Measurements from ENCODE around the gene EHD2. TPM values are rescaled to one million over a fixed set of nuclear protein-coding genes. Genes with fewer than 3 reads are reported as not detected.
"Not testable (repeated sequence)": the region's sequence is repeated elsewhere in the genome, so short reads cannot be mapped to it uniquely, and the experiment has no call there.

EHD2 gene
- polyA plus RNA-seq, 3 donors from 2014 or later: not detected

DNA sequence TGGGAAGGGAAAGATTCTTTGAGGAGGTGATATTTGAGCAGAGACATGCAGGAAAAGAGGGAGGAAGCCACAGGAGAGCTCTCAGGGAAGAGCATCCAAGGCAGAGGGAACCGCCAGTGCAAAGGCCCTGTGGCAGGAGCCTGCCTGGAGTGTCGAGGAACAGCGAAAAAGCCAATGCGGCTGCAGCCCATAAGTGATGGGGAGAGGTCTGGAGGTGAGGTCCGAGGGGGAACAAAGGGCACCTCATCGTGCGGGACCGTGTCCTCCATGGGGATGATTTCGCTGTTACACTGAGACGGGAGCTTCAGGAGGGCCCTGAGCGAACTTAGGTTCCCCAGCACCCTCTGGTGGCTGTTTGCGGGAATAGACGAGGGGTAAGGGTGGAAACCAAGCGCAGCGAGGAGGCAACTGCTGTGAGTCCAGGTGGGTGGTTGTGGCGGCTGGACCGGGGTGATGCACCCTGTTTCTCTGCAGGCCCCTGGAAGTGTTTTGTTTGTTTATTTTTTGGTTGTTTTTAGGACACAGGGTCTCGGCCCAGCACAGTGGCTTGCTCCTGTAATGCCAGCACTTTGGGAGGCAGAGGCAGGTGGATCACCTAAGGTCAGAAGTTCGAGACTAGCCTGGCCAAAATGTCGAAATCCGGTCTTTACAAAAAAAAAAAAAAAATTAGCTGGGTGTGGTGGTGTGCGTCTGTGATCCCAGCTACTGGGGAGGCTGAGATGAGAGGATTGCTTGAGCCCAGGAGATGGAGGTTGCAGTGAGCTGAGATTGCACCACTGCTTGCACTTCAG is 5.9 kb upstream of the EHD2 start:
- H3K27me3 Mint-ChIP-seq (ENCODE audit: low read depth in 3 of 3): peaks cover 6 to 8% (median 6%) of the 10 kb centered on the region in 3 donors
- peak; percentile 57 to 67 (median 60) for DNase-seq
- no peak overlapping the region for H3K4me3 Mint-ChIP-seq
- peaks cover 0 to 3% of the 10 kb centered on the region in 2 donors for H3K4me1 Mint-ChIP-seq
- H3K27ac Mint-ChIP-seq: no peak overlapping the region
- H3K36me3 Mint-ChIP-seq: peaks cover 6 to 11% (median 7%) of the 10 kb centered on the region in 3 donors
- H3K9me3 Mint-ChIP-seq: no peaks in the 10 kb centered on the region

DNA sequence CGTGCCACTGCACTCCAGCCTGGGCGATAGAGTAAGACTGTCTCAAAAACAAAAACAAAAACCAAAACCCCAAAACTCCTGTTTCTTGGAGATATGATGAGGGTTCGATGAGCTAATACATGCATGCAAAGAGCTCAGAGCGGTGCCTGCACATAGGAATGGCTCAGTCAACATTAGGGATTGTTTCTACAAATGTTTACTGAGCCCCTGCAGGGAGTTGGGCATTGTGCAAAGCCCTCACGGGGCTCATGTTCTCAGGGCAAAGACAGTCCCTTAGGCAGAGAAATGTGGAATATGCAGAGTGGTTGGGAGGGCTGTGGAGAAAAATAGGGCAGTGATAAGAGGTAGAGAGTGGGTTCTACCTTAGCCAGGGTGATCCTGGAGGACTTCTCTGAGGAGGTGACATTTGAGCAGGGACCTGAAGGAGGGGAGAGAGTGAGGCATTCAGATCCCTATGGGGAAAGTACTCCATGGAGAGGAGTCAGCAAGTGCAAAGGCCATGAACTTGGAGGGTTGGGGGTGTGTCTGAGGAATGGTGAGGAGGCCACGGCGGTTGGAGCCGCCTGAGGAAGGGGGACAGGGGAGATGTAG is 1.5 kb upstream of the EHD2 start:
- Mint-ChIP-seq H3K27ac (no peak overlapping the region), H3K4me1 (peaks cover 6 to 7% of the 10 kb centered on the region in 2 donors), H3K27me3 (ENCODE audit: low read depth in 3 of 3) (peaks cover 10 to 18% (median 12%) of the 10 kb centered on the region in 3 donors), H3K9me3 (no peaks in the 10 kb centered on the region), H3K4me3 (peak overlapping the region in 1 of 5 donors; percentile 49), H3K36me3 (no peaks in the 10 kb centered on the region)
- DNase-seq: no peak

DNA sequence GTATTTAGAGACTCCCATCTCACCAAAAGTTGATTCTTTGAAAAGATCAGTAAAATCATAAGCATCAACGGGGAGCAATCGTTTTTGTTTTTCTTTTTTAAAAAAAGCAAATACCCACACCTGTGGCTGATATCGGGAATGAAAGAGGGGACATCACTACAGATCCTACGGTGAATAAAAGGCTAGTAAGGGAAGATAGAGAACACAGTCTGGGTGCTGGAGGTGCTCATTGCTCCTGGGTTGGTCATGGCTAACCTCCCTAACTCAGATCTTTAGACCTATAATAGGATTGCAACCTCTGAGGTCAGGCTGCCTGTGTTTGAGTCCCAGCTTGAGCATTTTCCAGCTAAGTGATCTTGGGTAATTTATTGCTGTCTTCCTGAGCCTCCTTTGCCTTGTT is 1.1 kb downstream of the EHD2 start:
- H3K4me3 Mint-ChIP-seq: no peak overlapping the region
- DNase-seq: no peak
- H3K36me3 Mint-ChIP-seq: no peaks in the 10 kb centered on the region
- H3K4me1 Mint-ChIP-seq: peaks cover 3 to 7% of the 10 kb centered on the region in 2 donors
- H3K27me3 Mint-ChIP-seq (ENCODE audit: low read depth in 3 of 3): peaks cover 10 to 23% (median 13%) of the 10 kb centered on the region in 3 donors
- no peaks in the 10 kb centered on the region for H3K9me3 Mint-ChIP-seq
- no peak overlapping the region for H3K27ac Mint-ChIP-seq

DNA sequence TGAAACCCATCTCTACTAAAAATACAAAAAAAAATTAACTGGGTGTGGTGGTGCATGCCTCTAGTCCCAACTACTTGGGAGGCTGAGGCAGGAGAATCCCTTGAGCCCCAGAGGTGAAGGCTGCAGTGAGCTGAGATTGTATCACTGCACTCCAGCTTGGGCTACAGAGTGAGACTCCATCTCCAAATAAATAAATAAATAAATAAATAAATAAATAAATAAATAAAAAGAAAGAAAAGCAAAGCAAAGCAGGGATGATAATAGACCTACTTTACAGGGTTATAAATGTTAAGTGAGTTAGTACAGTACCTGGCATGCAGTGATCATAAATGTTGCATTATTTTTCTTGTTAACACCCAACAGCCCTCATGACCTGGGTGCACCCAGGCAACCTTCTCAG is 1.6 kb downstream of the EHD2 start:
- H3K4me1 Mint-ChIP-seq, H3K27ac Mint-ChIP-seq, H3K36me3 Mint-ChIP-seq, H3K4me3 Mint-ChIP-seq, H3K9me3 Mint-ChIP-seq, DNase-seq: not testable (repeated sequence)
- H3K27me3 Mint-ChIP-seq (ENCODE audit: low read depth in 3 of 3): peaks cover 10 to 24% (median 13%) of the 10 kb centered on the region in 3 donors

DNA sequence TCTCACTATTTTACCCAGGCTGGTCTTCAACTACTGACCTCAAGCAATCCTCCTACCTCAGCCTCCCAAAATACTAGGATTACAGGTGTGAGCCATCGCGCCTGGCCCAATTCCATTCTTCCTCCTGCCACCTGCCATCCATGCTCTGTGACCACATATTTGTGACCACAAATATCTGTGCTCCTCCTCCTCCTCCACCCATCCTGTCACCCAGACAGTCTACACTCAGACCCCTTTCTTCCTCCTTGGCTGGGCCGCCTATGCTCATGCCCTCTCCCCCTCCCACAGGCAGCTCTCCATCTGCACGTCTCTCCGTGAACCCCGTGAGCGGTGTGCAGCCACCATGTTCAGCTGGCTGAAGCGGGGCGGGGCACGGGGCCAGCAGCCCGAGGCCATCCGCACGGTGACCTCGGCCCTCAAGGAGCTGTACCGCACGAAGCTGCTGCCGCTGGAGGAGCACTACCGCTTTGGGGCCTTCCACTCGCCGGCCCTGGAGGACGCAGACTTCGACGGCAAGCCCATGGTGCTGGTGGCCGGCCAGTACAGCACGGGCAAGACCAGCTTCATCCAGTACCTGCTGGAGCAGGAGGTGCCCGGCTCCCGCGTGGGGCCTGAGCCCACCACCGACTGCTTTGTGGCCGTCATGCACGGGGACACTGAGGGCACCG is 3.2 kb downstream of the EHD2 start:
- no peaks in the 10 kb centered on the region for H3K36me3 Mint-ChIP-seq
- DNase-seq: no peak
- peaks cover 10 to 24% (median 18%) of the 10 kb centered on the region in 3 donors for H3K27me3 Mint-ChIP-seq (ENCODE audit: low read depth in 3 of 3)
- no peak overlapping the region for H3K4me3 Mint-ChIP-seq
- no peaks in the 10 kb centered on the region for H3K9me3 Mint-ChIP-seq
- peak overlapping the region in 1 of 6 donors; percentile 52 for H3K27ac Mint-ChIP-seq
- H3K4me1 Mint-ChIP-seq: peaks cover 3 to 7% of the 10 kb centered on the region in 2 donors

DNA sequence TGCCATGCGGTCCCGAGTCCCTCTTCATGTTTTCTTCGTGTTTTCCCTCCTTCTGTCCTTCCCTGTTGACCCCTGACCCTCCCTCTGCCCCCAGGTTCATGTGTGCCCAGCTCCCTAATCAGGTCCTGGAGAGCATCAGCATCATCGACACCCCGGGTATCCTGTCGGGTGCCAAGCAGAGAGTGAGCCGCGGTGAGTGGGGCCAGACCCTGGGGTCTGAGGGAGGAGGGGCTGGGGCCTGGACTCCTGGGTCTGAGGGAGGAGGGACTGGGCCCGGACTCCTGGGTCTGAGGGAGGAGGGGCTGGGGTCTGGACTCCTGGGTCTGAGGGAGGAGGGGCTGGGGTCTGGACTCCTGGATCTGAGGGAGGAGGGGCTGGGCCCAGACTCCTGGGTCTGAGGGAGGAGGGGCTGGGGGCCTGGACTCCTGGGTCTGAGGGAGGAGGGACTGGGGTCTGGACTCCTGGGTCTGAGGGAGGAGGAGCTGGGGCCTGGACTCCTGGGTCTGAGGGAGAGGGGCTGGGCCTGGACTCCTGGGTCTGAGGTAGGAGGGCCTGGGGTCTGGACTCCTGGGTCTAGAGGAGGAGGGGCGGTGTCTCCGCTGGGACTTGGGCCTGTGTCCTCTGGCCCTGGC is 5.3 kb downstream of the EHD2 start:
- not testable (repeated sequence) for H3K27ac Mint-ChIP-seq

DNA sequence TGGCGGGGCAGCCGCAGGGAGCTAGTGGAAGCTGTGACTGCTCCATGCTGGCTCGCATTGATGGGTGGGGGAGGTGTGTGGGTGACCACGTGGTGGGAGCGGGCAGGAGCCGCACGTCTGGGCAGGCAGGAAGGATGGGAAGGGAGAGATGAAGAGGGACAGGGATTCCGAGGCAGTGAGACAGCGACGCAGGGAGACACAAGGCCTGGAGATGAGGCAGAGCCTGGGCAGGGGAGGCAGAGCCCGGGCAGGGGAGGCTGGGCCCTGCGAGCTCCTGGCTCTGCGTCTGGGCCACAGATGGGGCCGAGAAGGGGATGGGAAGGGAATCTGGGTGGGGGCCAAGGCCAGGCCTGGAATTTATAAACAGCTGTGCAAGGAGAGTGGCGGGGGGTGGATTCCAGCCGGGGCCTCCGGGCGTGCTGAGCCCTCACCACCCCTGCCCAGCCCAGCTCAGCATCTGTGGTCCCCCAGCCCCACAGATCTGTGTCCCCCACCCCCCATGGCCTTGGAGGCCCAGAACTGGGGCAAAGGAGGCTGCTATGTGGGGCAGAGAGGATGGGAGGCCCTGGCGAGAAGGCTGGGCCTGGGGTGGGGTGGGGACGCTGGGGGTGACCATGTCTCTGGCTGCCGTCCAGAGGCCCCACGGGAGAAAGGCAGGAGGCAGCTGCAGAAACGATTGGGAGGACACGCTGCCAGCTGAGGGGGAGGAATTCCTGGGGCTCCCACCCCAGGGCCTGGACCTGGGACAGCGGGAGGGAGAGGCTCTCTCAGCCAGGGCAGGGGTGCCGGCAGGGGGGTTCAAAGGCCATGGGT is 6.0 kb downstream of the EHD2 start:
- Mint-ChIP-seq H3K9me3 (no peaks in the 10 kb centered on the region), H3K4me1 (no peaks in the 10 kb centered on the region), H3K27me3 (ENCODE audit: low read depth in 3 of 3) (peaks cover 0 to 14% (median 14%) of the 10 kb centered on the region in 3 donors), H3K4me3 (no peak overlapping the region), H3K27ac (no peak overlapping the region), H3K36me3 (no peaks in the 10 kb centered on the region)
- DNase-seq: no peak

More for the DNA sequence above, 5.3 kb downstream of the EHD2 start:
- H3K4me1 Mint-ChIP-seq, H3K4me3 Mint-ChIP-seq, H3K36me3 Mint-ChIP-seq, DNase-seq, H3K9me3 Mint-ChIP-seq: not testable (repeated sequence)
- peaks cover 4 to 20% (median 17%) of the 10 kb centered on the region in 3 donors for H3K27me3 Mint-ChIP-seq (ENCODE audit: low read depth in 3 of 3)

DNA sequence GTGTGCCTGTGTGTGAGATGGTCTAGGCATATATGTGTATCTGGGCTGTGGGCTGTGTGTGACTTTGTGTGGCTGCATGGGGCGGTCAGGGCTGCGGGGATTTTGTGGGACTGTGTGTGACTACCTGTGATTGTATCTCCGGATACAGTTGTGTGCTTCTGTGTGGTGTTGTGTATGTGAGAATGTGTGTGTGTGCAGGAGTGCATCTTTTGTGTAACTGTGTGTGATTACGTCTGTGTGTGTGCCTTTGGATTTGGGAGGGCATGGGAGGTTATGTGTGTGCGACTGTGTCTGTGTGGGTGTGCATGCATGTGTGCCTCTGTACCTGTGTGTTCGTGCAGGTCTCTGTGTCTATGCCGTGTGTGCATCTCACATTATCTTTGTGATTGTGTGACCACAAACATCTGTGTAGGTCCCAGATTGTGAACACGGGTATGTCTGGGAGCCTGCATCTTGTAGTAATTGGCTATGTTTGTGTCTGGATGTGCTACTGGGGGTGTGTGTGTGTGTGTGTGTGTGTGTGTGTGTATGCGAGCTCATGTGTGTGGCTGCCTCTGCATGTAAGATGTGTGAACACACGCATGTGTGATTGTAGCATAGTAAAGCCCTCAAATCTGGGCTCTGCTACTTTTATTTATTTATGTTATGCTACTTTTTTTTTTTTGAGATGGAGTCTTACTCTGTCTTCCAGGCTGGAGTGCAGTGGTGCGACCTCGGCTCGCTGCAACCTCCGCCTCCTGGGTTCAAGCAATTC is 7.6 kb downstream of the EHD2 start:
- Mint-ChIP-seq H3K4me3 (no peak overlapping the region), H3K9me3 (no peaks in the 10 kb centered on the region), H3K4me1 (no peaks in the 10 kb centered on the region), H3K27ac (no peak overlapping the region), H3K27me3 (ENCODE audit: low read depth in 3 of 3) (peaks cover 2 to 14% (median 8%) of the 10 kb centered on the region in 3 donors), H3K36me3 (no peaks in the 10 kb centered on the region)
- DNase-seq: no peak

DNA sequence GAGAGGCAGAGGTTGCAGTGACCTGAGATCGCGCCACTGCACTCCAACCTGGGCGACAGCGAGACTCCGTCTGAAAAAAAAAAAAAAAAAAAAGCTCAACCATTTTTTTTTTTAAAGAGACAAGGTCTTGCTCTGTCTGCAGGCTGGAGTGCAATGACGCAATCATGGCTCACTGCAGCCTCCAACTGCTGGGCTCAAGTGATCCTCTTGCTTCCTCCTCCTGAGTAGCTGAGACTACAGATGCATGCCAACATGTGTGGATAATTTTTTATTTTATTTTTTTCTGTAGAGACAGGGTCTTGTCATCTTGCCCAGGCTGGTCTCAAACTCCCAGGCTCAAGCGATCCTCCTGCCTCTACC is 10.3 kb downstream of the EHD2 start:
- DNase-seq: no peak
- Mint-ChIP-seq H3K27me3 (ENCODE audit: low read depth in 3 of 3) (peaks cover 4 to 11% (median 5%) of the 10 kb centered on the region in 3 donors), H3K36me3 (no peaks in the 10 kb centered on the region), H3K9me3 (no peaks in the 10 kb centered on the region), H3K4me3 (no peak overlapping the region), H3K4me1 (no peaks in the 10 kb centered on the region), H3K27ac (no peak overlapping the region)

DNA sequence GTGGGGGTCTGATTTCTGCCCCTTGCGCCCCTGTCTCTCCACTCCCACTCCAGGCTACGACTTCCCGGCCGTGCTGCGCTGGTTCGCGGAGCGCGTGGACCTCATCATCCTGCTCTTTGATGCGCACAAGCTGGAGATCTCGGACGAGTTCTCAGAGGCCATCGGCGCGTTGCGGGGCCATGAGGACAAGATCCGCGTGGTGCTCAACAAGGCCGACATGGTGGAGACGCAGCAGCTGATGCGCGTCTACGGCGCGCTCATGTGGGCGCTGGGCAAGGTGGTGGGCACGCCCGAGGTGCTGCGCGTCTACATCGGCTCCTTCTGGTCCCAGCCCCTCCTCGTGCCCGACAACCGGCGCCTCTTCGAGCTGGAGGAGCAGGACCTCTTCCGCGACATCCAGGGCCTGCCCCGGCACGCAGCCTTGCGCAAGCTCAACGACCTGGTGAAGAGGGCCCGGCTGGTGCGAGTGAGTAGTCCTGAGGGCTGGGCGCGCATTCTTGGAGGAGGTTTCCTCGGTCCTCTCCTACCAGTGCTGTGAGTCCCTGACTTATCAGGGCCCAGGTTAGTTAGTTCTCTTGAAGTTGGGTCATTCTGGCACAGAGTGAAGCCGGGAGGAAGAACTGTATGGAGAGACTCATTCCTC is 12.7 kb downstream of the EHD2 start:
- no peak for DNase-seq
- H3K27ac Mint-ChIP-seq: no peak overlapping the region
- H3K4me3 Mint-ChIP-seq: no peak overlapping the region
- no peaks in the 10 kb centered on the region for H3K9me3 Mint-ChIP-seq
- H3K36me3 Mint-ChIP-seq: peaks cover 0 to 3% (median 0%) of the 10 kb centered on the region in 3 donors
- peaks cover 10 to 14% (median 13%) of the 10 kb centered on the region in 3 donors for H3K27me3 Mint-ChIP-seq (ENCODE audit: low read depth in 3 of 3)
- H3K4me1 Mint-ChIP-seq: peaks cover 6 to 8% of the 10 kb centered on the region in 2 donors

DNA sequence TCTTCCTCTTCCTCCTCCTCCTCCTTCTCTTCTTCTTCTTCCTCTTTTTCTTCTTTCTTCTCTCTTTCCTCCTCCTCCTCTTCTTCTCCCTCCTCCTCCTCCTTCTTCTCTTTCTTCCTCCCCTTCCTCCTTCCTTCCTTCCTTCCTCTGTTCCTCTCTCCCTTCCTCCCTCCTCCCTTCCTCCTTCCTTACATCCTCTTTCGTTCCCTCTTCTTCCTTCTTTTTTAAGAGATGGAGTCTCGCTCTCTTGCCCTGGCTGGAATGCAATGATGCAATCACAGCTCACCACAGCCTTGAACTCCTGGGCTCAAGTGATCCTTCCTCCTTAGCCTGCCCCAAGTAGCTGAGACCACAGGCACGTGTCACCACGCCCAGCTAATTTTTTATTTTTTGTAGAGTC is 13.2 kb downstream of the EHD2 start:
- H3K4me3 Mint-ChIP-seq: no peak overlapping the region
- peaks cover 12 to 14% (median 13%) of the 10 kb centered on the region in 3 donors for H3K27me3 Mint-ChIP-seq (ENCODE audit: low read depth in 3 of 3)
- no peak overlapping the region for H3K27ac Mint-ChIP-seq
- H3K9me3 Mint-ChIP-seq: no peaks in the 10 kb centered on the region
- H3K4me1 Mint-ChIP-seq: peaks cover 6 to 8% of the 10 kb centered on the region in 2 donors
- peaks cover 0 to 4% (median 0%) of the 10 kb centered on the region in 3 donors for H3K36me3 Mint-ChIP-seq
- DNase-seq: no peak

DNA sequence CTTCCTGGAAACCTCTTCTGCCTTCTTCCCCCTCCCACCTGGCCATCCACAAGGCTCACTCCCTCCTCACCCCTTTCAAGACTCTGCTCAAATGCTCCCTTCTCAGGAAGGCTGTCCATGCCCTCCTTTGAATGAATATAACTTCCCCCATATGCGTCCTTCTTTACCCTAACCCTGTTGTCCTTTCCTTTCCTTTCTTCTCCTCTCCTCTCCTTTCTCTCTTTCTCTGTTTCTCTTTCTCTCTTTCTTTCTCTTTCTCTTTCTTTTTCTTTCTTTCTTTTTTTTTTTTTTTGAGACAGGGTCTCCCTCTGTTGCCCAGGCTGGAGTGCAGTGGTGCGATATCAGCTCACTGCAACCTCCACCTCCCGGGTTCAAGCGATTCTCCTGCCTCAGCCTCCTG is 15.1 kb downstream of the EHD2 start:
- H3K27me3 Mint-ChIP-seq (ENCODE audit: low read depth in 3 of 3): peaks cover 7 to 16% (median 12%) of the 10 kb centered on the region in 3 donors
- H3K9me3 Mint-ChIP-seq, H3K36me3 Mint-ChIP-seq, H3K27ac Mint-ChIP-seq, H3K4me3 Mint-ChIP-seq, DNase-seq, H3K4me1 Mint-ChIP-seq: not testable (repeated sequence)

All from immature natural killer cell (primary cell).